Measurements from ENCODE around the gene ZNF33A.
"Not testable (repeated sequence)": the region's sequence is repeated elsewhere in the genome, so short reads cannot be mapped to it uniquely, and the experiment has no call there.

The ZNF33A gene

DNA sequence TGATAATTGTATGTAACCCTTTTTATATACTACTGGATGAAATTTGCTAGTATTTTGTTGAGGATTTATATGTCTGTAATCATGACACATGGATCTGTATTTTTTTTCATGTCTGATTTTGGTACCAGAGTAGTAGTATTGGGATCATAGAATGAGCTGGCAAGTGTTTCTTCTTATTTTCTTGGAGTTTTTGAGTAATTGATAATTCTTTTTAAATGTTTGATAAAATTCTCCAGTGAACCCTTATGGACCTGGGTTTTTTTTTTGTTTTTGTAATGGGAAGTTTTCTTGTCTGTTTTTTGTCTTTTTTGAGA lies 28.4 kb downstream of the ZNF33A start:
- H3K9me3 ChIP-seq (ENCODE audit: control insufficient read depth in 1 of 2, low read length in 2 of 2), result peaks cover 0 to 2% of the 10 kb centered on the region in 2 donors
- H3K4me1 ChIP-seq (ENCODE audit: control insufficient read depth in 1 of 2, insufficient read depth in 2 of 2, low read length in 2 of 2), result no peaks in the 10 kb centered on the region
- H3K9ac ChIP-seq (ENCODE audit: low read depth in 1 of 2, low read length in 2 of 2), result no peak overlapping the region
- no peaks in the 10 kb centered on the region for H3K27me3 ChIP-seq (ENCODE audit: control insufficient read depth in 1 of 2, insufficient read depth in 2 of 2, low read length in 2 of 2)
- no peak overlapping the region for H3K27ac ChIP-seq (ENCODE audit: low read depth, low read length)
- H3K4me3 ChIP-seq (ENCODE audit: low read depth in 1 of 2, low read length in 2 of 2), result no peak overlapping the region
- H3K36me3 ChIP-seq (ENCODE audit: control insufficient read depth in 1 of 2, insufficient read depth in 2 of 2, low read length in 2 of 2), result peaks cover 0 to 32% of the 10 kb centered on the region in 2 donors

GRCh38 chr10:38043516-38043915 lies 33.0 kb downstream of the ZNF33A start:
- Histone ChIP-seq H3K27ac (ENCODE audit: low read depth, low read length) (no peak overlapping the region), H3K9me3 (ENCODE audit: control insufficient read depth in 1 of 2, low read length in 2 of 2) (peaks cover 0 to 3% of the 10 kb centered on the region in 2 donors), H3K4me3 (ENCODE audit: low read depth in 1 of 2, low read length in 2 of 2) (no peak overlapping the region), H3K4me1 (ENCODE audit: control insufficient read depth in 1 of 2, insufficient read depth in 2 of 2, low read length in 2 of 2) (no peaks in the 10 kb centered on the region), H3K36me3 (ENCODE audit: control insufficient read depth in 1 of 2, insufficient read depth in 2 of 2, low read length in 2 of 2) (peaks cover 5 to 42% of the 10 kb centered on the region in 2 donors), H3K9ac (ENCODE audit: low read depth in 1 of 2, low read length in 2 of 2) (no peak overlapping the region), H3K27me3 (ENCODE audit: control insufficient read depth in 1 of 2, insufficient read depth in 2 of 2, low read length in 2 of 2) (no peaks in the 10 kb centered on the region)

DNA sequence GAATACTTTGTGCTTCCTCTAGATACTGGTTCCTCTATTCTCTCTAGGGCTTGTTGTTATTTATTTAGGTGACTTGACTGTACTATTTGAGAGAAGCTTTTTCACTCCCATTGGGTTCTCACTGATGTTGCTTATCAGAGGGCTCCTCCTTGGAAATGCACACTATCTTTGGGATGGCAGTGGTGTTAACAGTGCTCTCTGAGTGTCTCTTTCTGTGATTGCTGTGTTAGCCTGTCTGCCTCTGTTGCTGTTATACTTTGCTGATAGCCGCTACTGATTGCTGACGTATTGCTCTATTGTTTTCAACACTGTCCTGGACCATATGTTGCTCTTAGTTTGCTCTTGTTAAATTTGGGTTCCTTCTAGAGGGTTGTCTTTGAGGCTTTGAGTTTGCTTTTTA lies 34.7 kb downstream of the ZNF33A start:
- Histone ChIP-seq H3K36me3 (ENCODE audit: control insufficient read depth in 1 of 2, insufficient read depth in 2 of 2, low read length in 2 of 2) (peaks cover 6 to 43% of the 10 kb centered on the region in 2 donors), H3K4me3 (ENCODE audit: low read depth in 1 of 2, low read length in 2 of 2) (no peak overlapping the region), H3K27me3 (ENCODE audit: control insufficient read depth in 1 of 2, insufficient read depth in 2 of 2, low read length in 2 of 2) (no peaks in the 10 kb centered on the region), H3K9ac (ENCODE audit: low read depth in 1 of 2, low read length in 2 of 2) (no peak overlapping the region), H3K4me1 (ENCODE audit: control insufficient read depth in 1 of 2, insufficient read depth in 2 of 2, low read length in 2 of 2) (no peaks in the 10 kb centered on the region), H3K27ac (ENCODE audit: low read depth, low read length) (no peak overlapping the region), H3K9me3 (ENCODE audit: control insufficient read depth in 1 of 2, low read length in 2 of 2) (peaks cover 0 to 3% of the 10 kb centered on the region in 2 donors)

DNA sequence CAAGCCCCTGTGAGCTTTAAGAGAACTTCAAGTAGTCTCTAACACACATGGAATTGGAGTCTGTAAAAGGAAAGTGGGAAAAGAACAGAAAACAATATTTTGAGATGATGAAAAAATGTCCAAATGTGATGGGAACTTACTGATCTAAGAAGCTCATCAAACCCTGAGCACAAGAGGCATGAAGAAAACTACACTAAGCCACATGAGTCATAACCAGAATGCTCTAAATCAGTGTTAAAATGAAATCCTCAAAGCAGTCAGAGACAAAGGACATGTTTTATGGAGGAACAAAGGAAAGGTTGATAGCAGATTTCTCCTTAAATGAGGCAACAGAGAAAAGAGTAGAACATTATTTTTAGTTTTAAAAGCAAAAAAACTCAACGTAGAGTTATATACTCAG lies 37.2 kb downstream of the ZNF33A start:
- no peaks in the 10 kb centered on the region for H3K27me3 ChIP-seq (ENCODE audit: control insufficient read depth in 1 of 2, insufficient read depth in 2 of 2, low read length in 2 of 2)
- H3K36me3 ChIP-seq (ENCODE audit: control insufficient read depth in 1 of 2, insufficient read depth in 2 of 2, low read length in 2 of 2), result peaks cover 12 to 41% of the 10 kb centered on the region in 2 donors
- H3K27ac ChIP-seq (ENCODE audit: low read depth, low read length), result no peak overlapping the region
- no peak overlapping the region for H3K9ac ChIP-seq (ENCODE audit: low read depth in 1 of 2, low read length in 2 of 2)
- no peaks in the 10 kb centered on the region for H3K4me1 ChIP-seq (ENCODE audit: control insufficient read depth in 1 of 2, insufficient read depth in 2 of 2, low read length in 2 of 2)
- no peak overlapping the region for H3K4me3 ChIP-seq (ENCODE audit: low read depth in 1 of 2, low read length in 2 of 2)
- H3K9me3 ChIP-seq (ENCODE audit: control insufficient read depth in 1 of 2, low read length in 2 of 2), result peaks cover 6 to 16% of the 10 kb centered on the region in 2 donors

DNA sequence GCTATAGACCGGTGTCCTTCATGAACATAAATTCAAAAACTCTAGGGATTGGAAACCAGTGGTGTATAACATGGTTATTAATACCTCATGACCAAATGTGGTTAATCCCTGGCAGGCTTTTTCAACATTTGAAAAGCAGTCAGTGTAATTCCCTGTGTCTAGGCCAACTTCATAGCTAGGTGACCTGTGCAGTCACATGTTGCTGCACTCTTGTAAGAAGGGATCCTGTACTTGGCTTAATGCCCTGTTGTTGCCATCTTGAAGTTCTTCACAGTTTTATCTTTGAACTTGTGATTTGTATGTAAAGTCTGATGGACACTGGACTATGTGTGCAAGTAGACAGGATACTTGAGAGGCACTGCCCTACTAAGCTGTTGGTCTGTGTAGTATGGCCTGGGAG lies 39.7 kb downstream of the ZNF33A start:
- no peaks in the 10 kb centered on the region for H3K27me3 ChIP-seq (ENCODE audit: control insufficient read depth in 1 of 2, insufficient read depth in 2 of 2, low read length in 2 of 2)
- peaks cover 27 to 36% of the 10 kb centered on the region in 2 donors for H3K9me3 ChIP-seq (ENCODE audit: control insufficient read depth in 1 of 2, low read length in 2 of 2)
- H3K9ac ChIP-seq (ENCODE audit: low read depth in 1 of 2, low read length in 2 of 2), result no peak overlapping the region
- no peak overlapping the region for H3K4me3 ChIP-seq (ENCODE audit: low read depth in 1 of 2, low read length in 2 of 2)
- H3K4me1 ChIP-seq (ENCODE audit: control insufficient read depth in 1 of 2, insufficient read depth in 2 of 2, low read length in 2 of 2), result no peaks in the 10 kb centered on the region
- no peak overlapping the region for H3K27ac ChIP-seq (ENCODE audit: low read depth, low read length)
- peaks cover 32 to 44% of the 10 kb centered on the region in 2 donors for H3K36me3 ChIP-seq (ENCODE audit: control insufficient read depth in 1 of 2, insufficient read depth in 2 of 2, low read length in 2 of 2)

GRCh38 chr10:38054361-38054797 lies 43.9 kb downstream of the ZNF33A start:
- H3K27me3 ChIP-seq (ENCODE audit: control insufficient read depth in 1 of 2, insufficient read depth in 2 of 2, low read length in 2 of 2), result no peaks in the 10 kb centered on the region
- H3K27ac ChIP-seq (ENCODE audit: low read depth, low read length), result no peak overlapping the region
- H3K4me3 ChIP-seq (ENCODE audit: low read depth in 1 of 2, low read length in 2 of 2), result peak overlapping the region in 1 of 2 donors; percentile 16
- H3K36me3 ChIP-seq (ENCODE audit: control insufficient read depth in 1 of 2, insufficient read depth in 2 of 2, low read length in 2 of 2), result peaks cover 42 to 61% of the 10 kb centered on the region in 2 donors
- H3K9me3 ChIP-seq (ENCODE audit: control insufficient read depth in 1 of 2, low read length in 2 of 2), result peaks cover 54 to 69% of the 10 kb centered on the region in 2 donors
- H3K9ac ChIP-seq (ENCODE audit: low read depth in 1 of 2, low read length in 2 of 2), result no peak overlapping the region
- H3K4me1 ChIP-seq (ENCODE audit: control insufficient read depth in 1 of 2, insufficient read depth in 2 of 2, low read length in 2 of 2), result no peaks in the 10 kb centered on the region

GRCh38 chr10:38055274-38055894 lies 44.9 kb downstream of the ZNF33A start:
- Histone ChIP-seq H3K4me3 (ENCODE audit: low read depth in 1 of 2, low read length in 2 of 2) (peak overlapping the region in 1 of 2 donors; percentile 14), H3K9me3 (ENCODE audit: control insufficient read depth in 1 of 2, low read length in 2 of 2) (peaks cover 53 to 72% of the 10 kb centered on the region in 2 donors), H3K36me3 (ENCODE audit: control insufficient read depth in 1 of 2, insufficient read depth in 2 of 2, low read length in 2 of 2) (peaks cover 43 to 68% of the 10 kb centered on the region in 2 donors)
- H3K27ac ChIP-seq (ENCODE audit: low read depth, low read length); H3K27me3 ChIP-seq (ENCODE audit: control insufficient read depth in 1 of 2, insufficient read depth in 2 of 2, low read length in 2 of 2); H3K4me1 ChIP-seq (ENCODE audit: control insufficient read depth in 1 of 2, insufficient read depth in 2 of 2, low read length in 2 of 2); H3K9ac ChIP-seq (ENCODE audit: low read depth in 1 of 2, low read length in 2 of 2): not testable (repeated sequence)

DNA sequence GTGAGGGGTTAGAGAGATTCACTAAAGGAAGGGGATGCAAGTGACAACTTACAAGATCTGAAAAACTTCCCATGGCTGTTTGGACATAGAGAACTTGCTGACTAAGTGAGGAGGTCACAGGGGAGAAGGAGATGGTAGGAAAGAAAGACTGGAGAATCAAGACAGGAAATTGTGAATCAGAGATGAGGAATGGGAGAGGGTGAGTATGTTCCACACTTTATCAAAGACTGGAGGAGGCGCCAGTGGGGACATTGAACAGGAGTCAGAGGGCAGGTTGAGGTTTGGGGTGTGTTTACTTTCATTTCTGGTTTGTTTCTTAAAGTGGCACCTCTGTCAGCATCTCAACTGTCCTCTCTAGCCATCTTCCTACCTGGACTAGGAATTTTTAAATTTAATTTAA lies 59.2 kb downstream of the ZNF33A start:
- not testable (repeated sequence) for H3K27me3 ChIP-seq (ENCODE audit: control insufficient read depth in 1 of 2, insufficient read depth in 2 of 2, low read length in 2 of 2); H3K9ac ChIP-seq (ENCODE audit: low read depth in 1 of 2, low read length in 2 of 2); H3K27ac ChIP-seq (ENCODE audit: low read depth, low read length); H3K9me3 ChIP-seq (ENCODE audit: control insufficient read depth in 1 of 2, low read length in 2 of 2); H3K36me3 ChIP-seq (ENCODE audit: control insufficient read depth in 1 of 2, insufficient read depth in 2 of 2, low read length in 2 of 2); H3K4me1 ChIP-seq (ENCODE audit: control insufficient read depth in 1 of 2, insufficient read depth in 2 of 2, low read length in 2 of 2)
- peak overlapping the region in 1 of 2 donors; percentile 41 for H3K4me3 ChIP-seq (ENCODE audit: low read depth in 1 of 2, low read length in 2 of 2)

DNA sequence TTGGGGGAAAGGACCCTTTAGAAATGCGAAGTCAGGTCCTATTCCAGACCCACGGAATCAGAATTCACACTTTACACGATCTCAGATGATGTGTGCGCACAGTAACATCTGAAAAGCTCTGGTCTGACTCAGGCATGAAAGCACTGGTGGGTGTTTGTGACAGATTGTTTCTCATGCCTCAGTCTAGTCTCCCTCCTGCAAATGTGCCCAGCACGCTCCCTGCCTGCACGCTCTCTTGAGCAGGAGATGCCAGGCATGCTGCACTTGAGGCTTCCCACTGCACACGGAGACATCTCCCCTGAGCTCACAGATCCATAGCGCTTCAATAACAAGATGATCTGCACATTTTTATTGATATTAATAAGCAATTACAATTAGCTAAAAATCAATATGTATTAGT lies 60.0 kb downstream of the ZNF33A start:
- no peaks in the 10 kb centered on the region for H3K9me3 ChIP-seq (ENCODE audit: control insufficient read depth in 1 of 2, low read length in 2 of 2)
- no peaks in the 10 kb centered on the region for H3K27me3 ChIP-seq (ENCODE audit: control insufficient read depth in 1 of 2, insufficient read depth in 2 of 2, low read length in 2 of 2)
- no peak overlapping the region for H3K27ac ChIP-seq (ENCODE audit: low read depth, low read length)
- H3K4me3 ChIP-seq (ENCODE audit: low read depth in 1 of 2, low read length in 2 of 2), result no peak overlapping the region
- no peaks in the 10 kb centered on the region for H3K36me3 ChIP-seq (ENCODE audit: control insufficient read depth in 1 of 2, insufficient read depth in 2 of 2, low read length in 2 of 2)
- no peak overlapping the region for H3K9ac ChIP-seq (ENCODE audit: low read depth in 1 of 2, low read length in 2 of 2)
- no peaks in the 10 kb centered on the region for H3K4me1 ChIP-seq (ENCODE audit: control insufficient read depth in 1 of 2, insufficient read depth in 2 of 2, low read length in 2 of 2)

DNA sequence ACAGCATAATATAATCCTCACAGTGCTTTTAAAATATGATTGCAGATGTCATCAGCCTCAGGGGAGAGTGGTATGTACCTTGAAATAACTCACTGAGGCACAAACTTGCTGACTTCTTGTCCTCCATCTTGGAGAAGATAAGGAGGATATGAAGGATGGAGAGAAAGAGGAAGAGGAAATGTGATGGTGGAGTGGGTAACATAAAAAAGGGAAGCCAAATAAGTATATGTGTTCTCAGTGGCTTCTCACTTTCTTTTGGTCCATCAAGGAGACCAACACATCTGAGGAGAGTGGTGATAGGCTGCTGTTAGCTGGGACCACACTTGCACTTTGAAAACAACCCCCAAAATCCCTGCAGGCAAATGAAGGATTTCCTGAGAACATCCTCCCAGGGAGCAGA lies 62.1 kb downstream of the ZNF33A start:
- Histone ChIP-seq H3K4me3 (ENCODE audit: low read depth in 1 of 2, low read length in 2 of 2) (no peak overlapping the region), H3K9ac (ENCODE audit: low read depth in 1 of 2, low read length in 2 of 2) (no peak overlapping the region), H3K27me3 (ENCODE audit: control insufficient read depth in 1 of 2, insufficient read depth in 2 of 2, low read length in 2 of 2) (no peaks in the 10 kb centered on the region), H3K4me1 (ENCODE audit: control insufficient read depth in 1 of 2, insufficient read depth in 2 of 2, low read length in 2 of 2) (no peaks in the 10 kb centered on the region), H3K9me3 (ENCODE audit: control insufficient read depth in 1 of 2, low read length in 2 of 2) (peaks cover 3 to 7% of the 10 kb centered on the region in 2 donors), H3K36me3 (ENCODE audit: control insufficient read depth in 1 of 2, insufficient read depth in 2 of 2, low read length in 2 of 2) (no peaks in the 10 kb centered on the region), H3K27ac (ENCODE audit: low read depth, low read length) (no peak overlapping the region)

- Histone ChIP-seq H3K4me3 (ENCODE audit: low read depth in 1 of 2, low read length in 2 of 2) (no peak overlapping the region), H3K9me3 (ENCODE audit: control insufficient read depth in 1 of 2, low read length in 2 of 2) (peaks cover 3 to 7% of the 10 kb centered on the region in 2 donors), H3K27me3 (ENCODE audit: control insufficient read depth in 1 of 2, insufficient read depth in 2 of 2, low read length in 2 of 2) (no peaks in the 10 kb centered on the region), H3K27ac (ENCODE audit: low read depth, low read length) (no peak overlapping the region), H3K4me1 (ENCODE audit: control insufficient read depth in 1 of 2, insufficient read depth in 2 of 2, low read length in 2 of 2) (no peaks in the 10 kb centered on the region), H3K9ac (ENCODE audit: low read depth in 1 of 2, low read length in 2 of 2) (no peak overlapping the region), H3K36me3 (ENCODE audit: control insufficient read depth in 1 of 2, insufficient read depth in 2 of 2, low read length in 2 of 2) (no peaks in the 10 kb centered on the region)
These were observed 66.2 kb downstream of the ZNF33A start for GRCh38 chr10:38076687-38077086.
